Motor neuron (in vitro differentiated cells): Measurements from ENCODE around the gene CLBA1. TPM values are rescaled to one million over a fixed set of nuclear protein-coding genes. Genes with fewer than 3 reads are reported as not detected.
A peak's percentile ranks its signal among the peaks of the same experiment; 100 is the strongest.
"Not testable (repeated sequence)": the region's sequence is repeated elsewhere in the genome, so short reads cannot be mapped to it uniquely, and the experiment has no call there.

Source experiments
- ATAC-seq, 8 experiments: fragments of 200-7000 bp; cut with Tn5 transposase; replicated peaks in 6 of 8; 2 replicates each; pipeline ENCODE4 v1.8.0; 2021; ENCODE audit warnings: mild to moderate bottlenecking in 8 of 8, moderate library complexity in 8 of 8
- H3K27ac ChIP-seq, 2 donors: fragments of 250-450 bp; sonication (Bioruptor Pico); 2 replicates each; pipeline ENCODE4 v1.9.0; 2021; ENCODE audit warnings: antibody characterized with exemption in 2 of 2, mild to moderate bottlenecking in 2 of 2, moderate library complexity in 1 of 2
- H3K4me1 ChIP-seq, 2 donors: fragments of 250-450 bp; sonication (Bioruptor Pico); replicated peaks in 1 of 2; 2 replicates each; pipeline ENCODE4 v1.6.1; 2021; ENCODE audit warnings: antibody characterized with exemption in 2 of 2, mild to moderate bottlenecking in 2 of 2, moderate library complexity in 1 of 2
- H3K4me3 ChIP-seq, 5 donors: fragments of 250-450 bp; sonication (Bioruptor Pico); 2 replicates each; pipeline ENCODE4 v1.9.0; 2021; ENCODE audit warnings: antibody characterized with exemption in 5 of 5, mild to moderate bottlenecking in 5 of 5, moderate library complexity in 4 of 5
- WGBS, 10 experiments: fragments of 450-650 bp; shearing (Covaris generic); methylation state at CpG; one replicate each; pipeline ENCODE4 v1.0.0; 2022; 5-methylcytosine and 5-hydroxymethylcytosine counted together
- in situ Hi-C, 9 experiments: fragments of 400-800 bp; cut with MboI; loops; one replicate each; pipeline ENCODE4 v1.15.0; 2021; ENCODE audit warnings: low sequenced_read_pairs in 9 of 9, low pct_unique_long_range_greater_than_20kb in 2 of 9; ENCODE audit not compliant: unreplicated experiment in 9 of 9
- total RNA-seq, 8 experiments: library from RNA; unstranded; fragments of 300-600 nt; gene quantifications; 2 replicates each; pipeline versions ENCODE4 v1.2.3 to v1.2.4, GENCODE V29; 2022

The CLBA1 gene
- total RNA-seq, 8 experiments from 2014 or later = 10.0 to 22.2 (median 11.9) TPM

- 0 to 93% (median 20%) methylated on average over 1 to 34 of the region's 45 CpGs; no CpG with 5 or more reads in 3 of the 10 experiments for WGBS, 10 experiments
Measured at GRCh38 chr14:105033412-105033900, 47.9 kb downstream of the CLBA1 start.

DNA sequence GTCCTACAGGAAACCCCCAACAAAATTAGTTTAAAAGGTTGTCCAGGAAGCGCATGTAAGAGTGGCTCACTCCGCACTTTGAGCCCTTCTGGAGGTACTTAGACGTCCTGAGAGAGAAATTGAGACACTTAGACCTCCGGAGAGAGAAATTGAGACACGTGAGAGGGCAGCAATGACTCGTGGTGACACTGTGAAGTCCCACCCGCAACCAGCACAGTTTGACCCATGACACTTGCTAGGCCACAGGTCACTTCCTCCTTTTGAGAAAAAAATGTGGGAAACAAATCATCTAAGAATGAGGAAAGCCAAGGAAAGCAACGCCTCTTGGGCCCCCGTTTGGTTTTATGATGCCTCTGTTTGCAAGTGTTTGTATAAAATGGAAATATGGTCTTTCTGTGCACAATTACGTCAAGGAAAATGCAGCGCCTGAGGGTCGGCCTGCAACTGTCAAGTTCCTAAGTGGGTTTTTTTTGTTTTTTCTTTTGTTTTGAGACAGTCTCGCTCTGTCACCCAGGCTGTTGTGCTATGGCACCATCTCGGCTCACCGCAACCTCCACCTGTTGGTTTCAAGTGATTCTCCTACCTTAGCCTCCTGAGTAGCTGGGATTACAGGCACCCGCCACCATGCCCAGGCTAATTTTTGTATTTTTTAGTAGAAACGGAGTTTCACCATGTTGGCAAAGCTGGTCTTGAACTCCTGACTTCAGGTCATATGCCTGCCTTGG, 48.9 kb downstream of the CLBA1 start:
- Histone ChIP-seq H3K4me1 (peaks cover 10 to 14% of the 10 kb centered on the region in 2 donors), H3K4me3 (no peak overlapping the region), H3K27ac (no peak overlapping the region)
- WGBS, 10 experiments = 44 to 93% (median 71%) methylated on average over 1 to 15 of the region's 17 CpGs
- in situ Hi-C loops = loop anchor here in 1 of 9 experiments (25.0 kb wide), 1 partner anchor 122 kb away; the partner anchor contains the start of gene PLD4
- ATAC-seq = no peak

More at GRCh38 chr14:105033412-105033900, 47.9 kb downstream of the CLBA1 start:
- not testable (repeated sequence) for H3K4me3 ChIP-seq, H3K27ac ChIP-seq, ATAC-seq
- peaks cover 10 to 12% of the 10 kb centered on the region in 2 donors for H3K4me1 ChIP-seq
- in situ Hi-C loops = loop anchor here in 1 of 9 experiments (25.0 kb wide), 1 partner anchor 121 kb away; the partner anchor contains the start of gene PLD4

DNA sequence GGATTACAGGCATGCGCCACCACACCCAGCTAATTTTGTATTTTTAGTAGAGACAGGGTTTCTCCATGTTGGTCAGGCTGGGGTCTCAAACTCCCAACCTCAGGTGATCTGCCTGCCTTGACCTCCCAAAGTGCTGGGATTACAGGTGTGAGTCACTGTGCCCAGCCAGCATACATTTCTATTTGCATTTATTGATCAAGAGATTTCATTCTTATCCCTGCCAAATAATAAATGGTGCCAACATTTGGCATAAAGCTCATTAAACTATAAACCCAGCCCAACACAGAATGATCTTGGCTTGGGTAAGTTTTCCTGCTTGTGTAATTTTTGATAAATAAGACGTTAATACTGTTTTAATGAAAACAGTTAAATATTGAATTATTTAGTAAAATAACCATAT, 50.0 kb downstream of the CLBA1 start:
- in situ Hi-C loops = loop anchor here in 1 of 9 experiments (25.0 kb wide), 1 partner anchor 123 kb away; the partner anchor contains the start of gene PLD4
- WGBS, 10 experiments = 75 to 100% (median 92%) methylated on average over 1 to 2 of the region's 2 CpGs; no CpG with 5 or more reads in 2 of the 10 experiments
- not testable (repeated sequence) for H3K4me3 ChIP-seq, H3K4me1 ChIP-seq, H3K27ac ChIP-seq, ATAC-seq

DNA sequence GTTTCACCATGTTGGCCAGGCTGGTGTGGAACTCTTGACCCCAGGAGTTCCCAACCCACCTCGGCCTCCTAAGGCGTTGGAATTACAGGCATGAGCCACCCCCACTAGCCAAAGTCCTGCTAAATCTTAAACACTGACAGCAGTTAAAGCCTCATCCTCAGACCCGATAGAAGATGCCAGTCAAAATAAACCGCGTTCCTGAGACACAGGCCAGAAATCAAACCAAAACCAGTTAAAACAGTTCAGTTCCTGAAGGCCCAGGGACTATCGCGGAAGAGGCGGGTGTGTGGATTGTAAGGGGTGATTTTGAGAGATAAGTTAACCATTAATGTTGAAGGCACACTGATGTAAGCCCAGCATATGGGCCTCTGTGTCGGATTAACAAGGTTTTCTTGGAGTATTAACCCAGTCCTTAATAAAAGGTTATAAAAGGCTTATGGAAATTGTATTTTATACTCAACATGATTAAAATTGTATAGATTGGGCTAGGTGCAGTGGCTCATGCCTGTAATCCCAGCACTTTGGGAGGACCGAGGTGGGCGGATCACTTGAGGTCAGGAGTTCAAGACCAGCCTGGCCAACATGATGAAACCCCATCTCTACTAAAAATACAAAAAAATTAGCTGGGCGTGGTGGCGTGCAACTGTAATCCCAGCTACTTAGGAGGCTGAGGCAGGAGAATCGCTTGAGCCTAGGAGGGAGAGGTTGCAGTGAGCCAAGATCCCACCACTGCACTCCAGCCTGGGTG, 54.0 kb downstream of the CLBA1 start:
- in situ Hi-C loops = loop anchor here in 2 of 9 experiments (10.0 to 25.0 kb wide), 2 partner anchors 65 to 127 kb away; partner anchors contain the start of genes AHNAK2 (in 2 of the 2) and PLD4 (in 1 of the 2)

GRCh38 chr14:105041841-105042765, 56.5 kb downstream of the CLBA1 start:
- no peak overlapping the region for H3K4me3 ChIP-seq
- ATAC-seq = peak in 4 of 8 experiments; percentile 15 to 86 (median 66)
- no peak overlapping the region for H3K27ac ChIP-seq
- H3K4me1 ChIP-seq = peaks cover 0 to 4% of the 10 kb centered on the region in 2 donors
- WGBS, 10 experiments = 0 to 100% (median 63%) methylated on average over 1 to 13 of the region's 28 CpGs; no CpG with 5 or more reads in 2 of the 10 experiments
- in situ Hi-C loops = loop anchor here in 2 of 9 experiments (10.0 to 25.0 kb wide), 2 partner anchors 67 to 130 kb away; partner anchors contain the start of genes AHNAK2 (in 2 of the 2) and PLD4 (in 1 of the 2)

More for the DNA sequence above, 54.0 kb downstream of the CLBA1 start:
- Histone ChIP-seq H3K27ac (no peak overlapping the region), H3K4me3 (no peak overlapping the region), H3K4me1 (peaks cover 0 to 4% of the 10 kb centered on the region in 2 donors)
- no peak for ATAC-seq
- 58 to 100% (median 80%) methylated on average over 3 to 9 of the region's 14 CpGs; no CpG with 5 or more reads in 1 of the 10 experiments for WGBS, 10 experiments

- in situ Hi-C loops = loop anchor here in 2 of 9 experiments (10.0 to 25.0 kb wide), 2 partner anchors 68 to 131 kb away; partner anchors contain the start of genes AHNAK2 (in 2 of the 2) and PLD4 (in 1 of the 2)
- Histone ChIP-seq H3K4me1 (peaks cover 0 to 4% of the 10 kb centered on the region in 2 donors), H3K4me3 (no peak overlapping the region), H3K27ac (no peak overlapping the region)
- ATAC-seq = no peak
- WGBS, 10 experiments = 75 to 100% (median 89%) methylated on average over 1 to 7 of the region's 17 CpGs; no CpG with 5 or more reads in 6 of the 10 experiments
Measured at GRCh38 chr14:105042813-105043212, 57.2 kb downstream of the CLBA1 start.

- ATAC-seq = no peak
- Histone ChIP-seq H3K4me1 (peaks cover 0 to 3% of the 10 kb centered on the region in 2 donors), H3K4me3 (no peak overlapping the region), H3K27ac (no peak overlapping the region)
- in situ Hi-C loops = loop anchor here in 2 of 9 experiments (10.0 to 25.0 kb wide), 2 partner anchors 69 to 131 kb away; partner anchors contain the start of genes AHNAK2 (in 2 of the 2) and PLD4 (in 1 of the 2)
- 37 to 80% (median 53%) methylated on average over 1 to 7 of the region's 7 CpGs; no CpG with 5 or more reads in 1 of the 10 experiments for WGBS, 10 experiments
Measured at GRCh38 chr14:105043641-105044040, 58.1 kb downstream of the CLBA1 start.

Other genes starting within 250 kb of the CLBA1 start
- gene SIVA1, start 232.6 kb upstream of the CLBA1 start, total RNA-seq = 10 to 100 TPM; 41.3 to 90.2 (median 52.7) TPM
- 100 to 1,000 TPM in 4 of 8 experiments, 10 to 100 TPM in 4; 55.9 to 120 (median 96.6) TPM for gene AKT1, start 190.0 kb upstream of the CLBA1 start, total RNA-seq
- gene ZBTB42, start 184.7 kb upstream of the CLBA1 start, total RNA-seq = 1 to 10 TPM in 7 of 8 experiments, under 1 TPM in 1; 0.60 to 5.0 (median 2.4) TPM
- gene CEP170B, start 120.5 kb upstream of the CLBA1 start, total RNA-seq = 10 to 100 TPM in 3 of 8 experiments, 1 to 10 TPM in 5; 6.3 to 18.4 (median 9.6) TPM
- 1 to 10 TPM in 1 of 8 experiments, under 1 TPM in 7; 0.09 to 1.1 (median 0.41) TPM for gene PLD4, start 60.9 kb upstream of the CLBA1 start, total RNA-seq
- gene AHNAK2, start 7.4 kb upstream of the CLBA1 start, total RNA-seq = 10 to 100 TPM in 2 of 8 experiments, 1 to 10 TPM in 6; 1.1 to 34.2 (median 1.5) TPM
- 10 to 100 TPM in 3 of 8 experiments, 1 to 10 TPM in 5; 4.9 to 27.0 (median 5.6) TPM for gene CDCA4, start 35.3 kb downstream of the CLBA1 start, total RNA-seq
- gene GPR132, start 79.6 kb downstream of the CLBA1 start, total RNA-seq = under 1 TPM in 4 of 8 experiments, not detected in 4; 0.46 to 0.66 (median 0.48) TPM
- 10 to 100 TPM in 1 of 8 experiments, 1 to 10 TPM in 7; 2.9 to 11.4 (median 5.2) TPM for gene JAG2, start 183.0 kb downstream of the CLBA1 start, total RNA-seq
- 10 to 100 TPM; 11.0 to 26.1 (median 20.8) TPM for gene NUDT14, start 195.5 kb downstream of the CLBA1 start, total RNA-seq